ENCODE data around the gene NLRP9.

- no peak for TF ChIP-seq CTCF (IDR thresholded peaks at IDR 0.05)
- TF ChIP-seq POLR2A (IDR thresholded peaks at IDR 0.05) = no peak
Observed at GRCh38 chr19:55720214-55720746, 17.9 kb downstream of the NLRP9 start.

Measured in gastroesophageal sphincter (tissue), 3 donors.